Measurements from ENCODE around the gene PDIA2. TPM values are rescaled to one million over a fixed set of nuclear protein-coding genes. Genes with fewer than 3 reads are reported as not detected.

The PDIA2 gene
- total and polyA plus RNA-seq, 5 donors from 2014 or later: not detected

DNA sequence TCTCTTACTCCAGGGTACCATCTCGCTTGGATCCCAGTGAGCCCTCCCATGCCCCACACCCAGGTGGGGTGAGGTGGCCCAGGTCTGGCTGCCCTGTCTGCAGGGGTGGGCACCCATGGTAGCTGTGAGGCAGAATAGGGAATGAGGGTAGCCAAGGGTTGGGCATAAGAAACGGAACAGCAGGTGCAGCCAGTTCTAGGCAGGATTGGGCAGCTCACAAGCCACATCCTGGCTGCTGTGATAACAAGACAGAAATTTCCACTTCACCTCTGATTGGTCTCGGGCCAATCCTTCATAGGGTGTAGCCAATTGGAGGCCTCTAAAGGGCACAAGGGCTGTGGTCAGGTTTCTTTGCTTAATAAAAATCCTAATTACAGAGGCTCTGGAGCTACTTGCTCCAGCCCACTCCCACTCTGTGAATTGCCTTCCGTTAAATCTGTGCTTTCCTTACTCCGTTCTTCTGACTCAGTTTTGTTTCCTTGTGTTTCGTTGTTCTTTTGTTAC lies 4.0 kb upstream of the PDIA2 start:
- ATAC-seq (ENCODE audit: low read depth in 2 of 2) (peak; percentile 59 to 62), DNase-seq (peak in 2 of 3 donors; percentile 50 to 81)
- Histone ChIP-seq H3K9me3 (ENCODE audit: control insufficient read depth in 2 of 2, low read length in 2 of 2) (no peaks in the 10 kb centered on the region), H3K4me1 (ENCODE audit: control insufficient read depth, insufficient read depth, low read length, poor library complexity, severe bottlenecking) (peaks cover 34% of the 10 kb centered on the region), H3K4me3 (ENCODE audit: low read depth, low read length) (no peak overlapping the region), H3K27ac (ENCODE audit: insufficient read depth, low read length, poor library complexity, severe bottlenecking) (no peak overlapping the region), H3K36me3 (ENCODE audit: control insufficient read depth, insufficient read depth, low read length) (no peaks in the 10 kb centered on the region), H3K27me3 (ENCODE audit: control insufficient read depth, insufficient read depth, low read length) (peaks cover 4% of the 10 kb centered on the region)
- Mint-ChIP-seq H3K4me1 (peaks cover 6 to 15% (median 9%) of the 10 kb centered on the region in 4 donors), H3K27ac (no peak overlapping the region), H3K4me3 (peak overlapping the region in 2 of 4 donors; percentile 1 to 73), H3K36me3 (no peaks in the 10 kb centered on the region), H3K9me3 (no peaks in the 10 kb centered on the region), H3K27me3 (peaks cover 34% of the 10 kb centered on the region)

DNA sequence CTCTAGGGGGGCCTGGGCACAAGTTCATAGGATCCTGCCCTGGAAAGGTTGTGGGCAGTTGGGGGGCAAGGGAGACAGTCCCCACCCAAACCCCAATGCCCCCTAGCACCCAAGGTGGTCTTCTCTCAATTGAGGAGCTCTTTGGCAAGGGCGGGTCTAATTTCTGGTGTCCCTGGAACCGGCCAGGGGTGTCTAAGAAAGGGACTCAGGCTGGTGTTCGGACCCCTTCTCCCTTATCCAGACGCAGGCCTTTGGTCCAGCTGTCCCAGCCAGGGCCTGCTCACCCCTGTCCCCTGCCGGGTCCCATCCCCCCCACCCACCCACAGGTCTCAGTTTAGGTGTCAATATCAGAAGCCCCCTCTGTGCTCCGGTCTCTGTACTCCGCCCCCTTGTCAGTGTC lies 3.4 kb upstream of the PDIA2 start:
- ATAC-seq (ENCODE audit: low read depth in 2 of 2) (no peak), DNase-seq (no peak)
- Mint-ChIP-seq H3K9me3 (no peaks in the 10 kb centered on the region), H3K27me3 (peaks cover 34% of the 10 kb centered on the region), H3K4me1 (peaks cover 6 to 15% (median 9%) of the 10 kb centered on the region in 4 donors), H3K27ac (no peak overlapping the region), H3K36me3 (no peaks in the 10 kb centered on the region), H3K4me3 (peak overlapping the region in 2 of 4 donors; percentile 1 to 73)
- Histone ChIP-seq H3K4me3 (ENCODE audit: low read depth, low read length) (no peak overlapping the region), H3K36me3 (ENCODE audit: control insufficient read depth, insufficient read depth, low read length) (no peaks in the 10 kb centered on the region), H3K4me1 (ENCODE audit: control insufficient read depth, insufficient read depth, low read length, poor library complexity, severe bottlenecking) (peaks cover 34% of the 10 kb centered on the region), H3K27ac (ENCODE audit: insufficient read depth, low read length, poor library complexity, severe bottlenecking) (no peak overlapping the region), H3K9me3 (ENCODE audit: control insufficient read depth in 2 of 2, low read length in 2 of 2) (no peaks in the 10 kb centered on the region), H3K27me3 (ENCODE audit: control insufficient read depth, insufficient read depth, low read length) (peaks cover 4% of the 10 kb centered on the region)

DNA sequence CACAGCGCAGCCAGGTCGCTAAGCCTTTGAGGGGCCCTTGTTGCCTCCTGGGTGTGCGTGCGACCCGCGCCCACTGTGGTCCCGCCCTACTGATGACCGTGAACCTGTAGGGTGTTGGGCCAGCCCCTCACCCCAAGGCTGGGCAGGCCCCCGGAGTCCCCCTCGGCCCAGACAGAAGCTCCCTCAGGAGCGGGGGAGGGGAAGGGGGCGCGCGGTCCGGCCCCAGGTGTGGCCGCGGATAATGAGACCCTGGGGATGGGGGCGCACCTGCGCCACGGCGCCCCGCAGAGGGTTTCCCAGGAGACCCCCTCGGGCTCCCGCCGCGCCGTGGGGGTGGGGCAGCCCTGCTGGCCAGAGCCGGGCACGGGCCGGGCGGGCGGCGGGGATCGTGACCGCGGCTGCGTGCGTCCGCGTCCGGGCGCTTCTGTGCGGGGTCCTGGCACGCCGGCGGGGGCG lies 2.9 kb upstream of the PDIA2 start:
- Mint-ChIP-seq H3K4me1 (peaks cover 6 to 14% (median 9%) of the 10 kb centered on the region in 4 donors), H3K27me3 (peaks cover 32% of the 10 kb centered on the region), H3K9me3 (no peaks in the 10 kb centered on the region), H3K27ac (no peak overlapping the region), H3K4me3 (no peak overlapping the region), H3K36me3 (no peaks in the 10 kb centered on the region)
- Histone ChIP-seq H3K36me3 (ENCODE audit: control insufficient read depth, insufficient read depth, low read length) (no peaks in the 10 kb centered on the region), H3K27ac (ENCODE audit: insufficient read depth, low read length, poor library complexity, severe bottlenecking) (no peak overlapping the region), H3K27me3 (ENCODE audit: control insufficient read depth, insufficient read depth, low read length) (peaks cover 4% of the 10 kb centered on the region), H3K4me1 (ENCODE audit: control insufficient read depth, insufficient read depth, low read length, poor library complexity, severe bottlenecking) (peaks cover 32% of the 10 kb centered on the region), H3K4me3 (ENCODE audit: low read depth, low read length) (no peak overlapping the region), H3K9me3 (ENCODE audit: control insufficient read depth in 2 of 2, low read length in 2 of 2) (no peaks in the 10 kb centered on the region)
- DNase-seq: no peak
- no peak for ATAC-seq (ENCODE audit: low read depth in 2 of 2)

DNA sequence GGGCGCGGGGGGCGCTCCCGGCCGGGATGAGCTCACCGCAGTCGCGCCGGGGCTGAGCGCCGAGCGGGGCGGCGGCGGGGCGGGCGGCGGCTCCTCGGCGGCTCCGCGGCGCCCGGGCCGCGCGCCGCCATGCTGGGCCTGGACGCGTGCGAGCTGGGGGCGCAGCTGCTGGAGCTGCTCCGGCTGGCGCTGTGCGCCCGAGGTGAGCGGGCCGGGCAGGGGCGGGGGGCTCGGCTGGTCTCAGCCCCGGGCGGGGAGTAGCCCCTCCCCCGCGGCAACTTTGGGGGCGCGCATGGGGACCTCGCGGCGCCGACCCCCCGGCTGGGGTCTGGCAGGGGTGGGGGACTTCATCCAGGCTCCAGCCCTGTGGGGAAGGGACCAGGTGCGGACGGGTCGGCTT lies 2.4 kb upstream of the PDIA2 start, which contains the start of gene ARHGDIG:
ARHGDIG (plus strand) TSS at position 40 of the 400 bp plus-strand sequence; CDS start at position 130, 90 bp downstream.
- Mint-ChIP-seq H3K4me3 (peak within 1 kb of the TSS in 1 of 4 donors; percentile 73), H3K27me3 (peaks cover 29% of the 10 kb centered on the region), H3K4me1 (peaks cover 6 to 13% (median 9%) of the 10 kb centered on the region in 4 donors), H3K36me3 (no peaks in the 10 kb centered on the region), H3K9me3 (no peaks in the 10 kb centered on the region), H3K27ac (no peak within 1 kb of the TSS)
- peaks cover 28% of the 10 kb centered on the region for H3K4me1 ChIP-seq (ENCODE audit: control insufficient read depth, insufficient read depth, low read length, poor library complexity, severe bottlenecking)
- ATAC-seq (ENCODE audit: low read depth in 2 of 2) (no peak), DNase-seq (no peak)
- H3K27ac ChIP-seq (ENCODE audit: insufficient read depth, low read length, poor library complexity, severe bottlenecking): no peak within 1 kb of the TSS
- no peaks in the 10 kb centered on the region for H3K9me3 ChIP-seq (ENCODE audit: control insufficient read depth in 2 of 2, low read length in 2 of 2)
- H3K27me3 ChIP-seq (ENCODE audit: control insufficient read depth, insufficient read depth, low read length): peaks cover 4% of the 10 kb centered on the region
- H3K4me3 ChIP-seq (ENCODE audit: low read depth, low read length): no peak within 1 kb of the TSS
- H3K36me3 ChIP-seq (ENCODE audit: control insufficient read depth, insufficient read depth, low read length): no peaks in the 10 kb centered on the region

DNA sequence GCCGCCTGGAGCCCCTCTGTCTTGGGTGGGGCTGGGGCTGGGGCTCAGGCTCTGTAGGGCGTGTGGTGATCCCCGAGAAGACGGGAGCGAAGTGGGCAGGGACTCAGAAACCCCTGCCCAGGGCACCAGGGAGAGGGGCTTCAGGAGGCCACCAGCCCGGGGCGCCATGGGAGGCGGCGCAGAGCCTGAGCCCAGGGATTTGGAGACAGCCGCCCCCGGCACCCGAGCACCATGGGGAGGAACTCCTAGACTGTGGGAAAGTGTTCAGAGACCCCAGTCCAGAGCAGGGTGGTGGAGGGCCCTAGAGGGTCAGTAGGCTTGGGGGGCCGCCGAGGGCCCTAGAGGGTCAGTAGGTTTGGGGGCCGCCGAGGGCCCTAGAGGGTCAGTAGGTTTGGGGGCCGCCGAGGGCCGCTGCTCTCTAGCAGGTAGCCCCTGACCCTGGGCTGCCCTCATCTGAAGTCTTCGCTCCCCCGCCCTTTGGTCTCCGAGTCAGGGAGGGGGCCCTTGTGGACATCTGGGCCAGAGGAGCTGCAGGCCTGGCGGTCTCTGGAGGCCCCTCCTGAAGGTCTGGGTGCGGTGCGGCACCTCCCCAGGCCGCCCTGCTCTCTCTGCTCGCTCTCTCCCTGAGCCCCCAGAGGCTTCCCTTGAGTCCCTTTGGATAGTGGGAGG lies 1.8 kb upstream of the PDIA2 start:
- Histone ChIP-seq H3K36me3 (ENCODE audit: control insufficient read depth, insufficient read depth, low read length) (no peaks in the 10 kb centered on the region), H3K27me3 (ENCODE audit: control insufficient read depth, insufficient read depth, low read length) (peaks cover 4% of the 10 kb centered on the region), H3K9me3 (ENCODE audit: control insufficient read depth in 2 of 2, low read length in 2 of 2) (no peaks in the 10 kb centered on the region), H3K4me3 (ENCODE audit: low read depth, low read length) (no peak overlapping the region), H3K4me1 (ENCODE audit: control insufficient read depth, insufficient read depth, low read length, poor library complexity, severe bottlenecking) (peaks cover 26% of the 10 kb centered on the region), H3K27ac (ENCODE audit: insufficient read depth, low read length, poor library complexity, severe bottlenecking) (no peak overlapping the region)
- DNase-seq: no peak
- Mint-ChIP-seq H3K9me3 (no peaks in the 10 kb centered on the region), H3K27me3 (peaks cover 28% of the 10 kb centered on the region), H3K27ac (no peak overlapping the region), H3K4me1 (peaks cover 6 to 13% (median 9%) of the 10 kb centered on the region in 4 donors), H3K4me3 (no peak overlapping the region), H3K36me3 (no peaks in the 10 kb centered on the region)
- no peak for ATAC-seq (ENCODE audit: low read depth in 2 of 2)

DNA sequence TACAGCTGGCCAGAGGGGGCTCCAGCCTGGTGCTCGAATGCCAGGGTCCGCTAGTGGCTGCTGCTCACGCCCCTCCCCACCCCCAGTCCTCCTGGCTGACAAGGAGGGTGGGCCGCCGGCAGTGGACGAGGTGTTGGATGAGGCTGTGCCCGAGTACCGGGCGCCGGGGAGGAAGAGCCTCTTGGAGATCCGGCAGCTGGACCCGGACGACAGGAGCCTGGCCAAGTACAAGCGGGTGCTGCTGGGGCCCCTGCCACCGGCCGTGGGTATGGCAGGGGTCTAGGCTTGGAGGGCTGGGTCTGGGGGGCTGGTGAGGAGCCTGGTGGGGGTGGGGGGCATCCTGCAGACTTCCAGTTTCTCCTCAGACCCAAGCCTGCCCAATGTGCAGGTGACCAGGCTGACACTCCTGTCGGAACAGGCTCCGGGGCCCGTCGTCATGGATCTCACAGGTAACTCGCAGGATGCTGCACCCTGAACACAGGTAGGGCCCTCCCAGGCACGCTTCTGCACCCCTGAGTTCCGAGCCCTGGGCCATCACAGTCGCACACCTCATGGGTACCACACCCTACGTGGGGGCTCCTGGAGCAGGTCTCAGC lies 1.2 kb upstream of the PDIA2 start:
- Mint-ChIP-seq H3K9me3 (no peaks in the 10 kb centered on the region), H3K4me1 (peaks cover 6 to 9% (median 7%) of the 10 kb centered on the region in 4 donors), H3K4me3 (no peak overlapping the region), H3K27ac (no peak overlapping the region), H3K27me3 (peaks cover 21% of the 10 kb centered on the region), H3K36me3 (peaks cover 4% of the 10 kb centered on the region)
- DNase-seq (no peak), ATAC-seq (ENCODE audit: low read depth in 2 of 2) (no peak)
- Histone ChIP-seq H3K27ac (ENCODE audit: insufficient read depth, low read length, poor library complexity, severe bottlenecking) (no peak overlapping the region), H3K4me1 (ENCODE audit: control insufficient read depth, insufficient read depth, low read length, poor library complexity, severe bottlenecking) (peaks cover 23% of the 10 kb centered on the region), H3K4me3 (ENCODE audit: low read depth, low read length) (no peak overlapping the region), H3K27me3 (ENCODE audit: control insufficient read depth, insufficient read depth, low read length) (peaks cover 4% of the 10 kb centered on the region), H3K9me3 (ENCODE audit: control insufficient read depth in 2 of 2, low read length in 2 of 2) (no peaks in the 10 kb centered on the region), H3K36me3 (ENCODE audit: control insufficient read depth, insufficient read depth, low read length) (no peaks in the 10 kb centered on the region)

DNA sequence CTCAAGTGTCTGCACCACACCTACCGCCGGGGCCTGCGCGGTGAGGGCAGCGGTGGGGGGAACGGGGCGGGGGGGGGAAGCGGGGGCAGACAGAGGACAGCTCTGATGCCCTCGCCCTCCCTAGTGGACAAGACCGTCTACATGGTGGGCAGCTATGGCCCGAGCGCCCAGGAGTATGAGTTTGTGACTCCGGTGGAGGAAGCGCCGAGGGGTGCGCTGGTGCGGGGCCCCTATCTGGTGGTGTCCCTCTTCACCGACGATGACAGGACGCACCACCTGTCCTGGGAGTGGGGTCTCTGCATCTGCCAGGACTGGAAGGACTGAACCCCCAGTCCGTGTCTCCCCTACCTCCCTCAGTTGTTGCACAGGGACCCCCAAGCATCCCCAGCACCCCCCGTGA lies 473 bp upstream of the PDIA2 start:
- no peak for ATAC-seq (ENCODE audit: low read depth in 2 of 2)

More for the DNA sequence above, 473 bp upstream of the PDIA2 start:
- Histone ChIP-seq H3K36me3 (ENCODE audit: control insufficient read depth, insufficient read depth, low read length) (no peaks in the 10 kb centered on the region), H3K27me3 (ENCODE audit: control insufficient read depth, insufficient read depth, low read length) (peaks cover 4% of the 10 kb centered on the region), H3K9me3 (ENCODE audit: control insufficient read depth in 2 of 2, low read length in 2 of 2) (no peaks in the 10 kb centered on the region), H3K4me1 (ENCODE audit: control insufficient read depth, insufficient read depth, low read length, poor library complexity, severe bottlenecking) (peaks cover 23% of the 10 kb centered on the region), H3K27ac (ENCODE audit: insufficient read depth, low read length, poor library complexity, severe bottlenecking) (no peak overlapping the region), H3K4me3 (ENCODE audit: low read depth, low read length) (no peak overlapping the region)
- no peak overlapping the region for H3K27ac Mint-ChIP-seq
- no peak for DNase-seq
- no peak overlapping the region for H3K4me3 Mint-ChIP-seq
- H3K27me3 Mint-ChIP-seq: peaks cover 15% of the 10 kb centered on the region
- no peaks in the 10 kb centered on the region for H3K9me3 Mint-ChIP-seq
- H3K36me3 Mint-ChIP-seq: peaks cover 4% of the 10 kb centered on the region
- H3K4me1 Mint-ChIP-seq: peaks cover 6 to 9% (median 7%) of the 10 kb centered on the region in 4 donors

Data from CD4-positive, CD25-positive, alpha-beta regulatory T cell (primary cell).